GM18868 (cell line): ENCODE results near the gene ARHGEF4.
"Not testable (repeated sequence)": the region's sequence is repeated elsewhere in the genome, so short reads cannot be mapped to it uniquely, and the experiment has no call there.

ENCODE experiments used
- ATAC-seq: cut with Tn5 transposase; IDR thresholded peaks from one replicate; pipeline ENCODE4 v1.9.1; 2021; ENCODE audit warnings: mild to moderate bottlenecking, moderate library complexity; ENCODE audit not compliant: unreplicated experiment

ARHGEF4 gene

DNA sequence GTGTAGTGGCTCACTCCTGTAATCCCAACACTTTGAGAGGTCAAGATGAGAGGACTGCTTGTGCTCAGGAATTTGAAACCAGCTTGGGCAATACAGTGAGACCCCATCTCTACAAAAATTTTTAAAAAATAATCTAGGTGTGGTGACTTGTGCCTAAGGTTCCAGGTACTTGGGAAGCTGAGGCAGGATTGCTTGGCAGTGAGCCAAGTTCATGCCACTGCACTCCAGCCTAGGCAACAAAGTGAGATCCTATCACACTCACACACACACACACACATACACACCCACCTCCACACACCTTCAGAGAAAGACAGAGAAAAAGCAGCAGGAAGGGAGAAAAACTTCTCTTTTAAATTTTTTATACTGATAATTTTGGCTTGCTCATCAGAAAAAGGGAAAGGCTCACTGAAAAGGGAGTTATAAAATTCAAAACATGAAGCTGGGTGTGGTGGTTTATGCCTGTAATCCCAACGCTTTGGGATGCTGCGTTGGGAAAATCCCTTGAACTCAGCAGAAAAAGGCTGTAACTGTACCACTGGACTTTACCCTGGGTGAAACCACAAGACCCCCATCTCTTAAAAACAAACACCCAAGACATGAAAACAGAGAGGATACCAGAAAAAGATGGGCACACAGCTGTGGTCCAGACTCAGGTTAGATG lies 230.9 kb downstream of the ARHGEF4 start:
- ATAC-seq: no peak

- ATAC-seq: not testable (repeated sequence)
These were observed 231.5 kb downstream of the ARHGEF4 start for GRCh38 chr2:131068172-131068571.

GRCh38 chr2:131075578-131075977 lies 238.9 kb downstream of the ARHGEF4 start:
- not testable (repeated sequence) for ATAC-seq

- ATAC-seq: no peak
These were observed 240.0 kb downstream of the ARHGEF4 start for GRCh38 chr2:131076707-131077106.

DNA sequence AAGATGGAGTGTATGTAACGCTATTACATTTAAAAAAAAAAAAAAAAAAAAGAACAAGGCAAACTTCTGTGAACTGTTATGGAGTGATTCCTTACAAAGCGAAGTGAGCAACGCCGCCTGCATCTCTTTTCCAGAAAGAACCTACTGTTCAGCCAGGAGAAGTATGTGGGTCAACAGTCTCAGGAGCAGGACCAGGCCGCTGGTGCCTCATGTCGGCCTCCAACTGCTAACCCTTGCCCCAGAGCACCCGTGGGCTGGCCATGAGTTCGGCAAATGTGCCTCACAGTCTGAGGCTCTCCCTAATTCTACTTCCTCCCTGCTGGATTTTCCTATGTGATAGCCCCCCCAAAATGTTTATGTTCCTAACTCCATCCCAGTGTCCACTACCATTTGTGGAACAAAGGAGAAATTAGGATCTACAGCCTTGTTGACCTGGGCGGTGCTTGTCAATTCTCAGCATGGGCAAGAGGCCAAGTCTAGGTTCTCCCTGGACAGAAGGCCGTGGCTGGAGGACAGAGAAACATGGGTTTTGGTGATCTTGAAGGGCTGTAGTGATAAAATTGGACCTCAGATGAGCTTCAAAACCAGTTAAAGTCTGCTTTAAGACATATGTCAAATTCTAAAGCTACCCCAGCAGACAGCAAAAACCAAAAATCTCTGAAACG lies 240.6 kb downstream of the ARHGEF4 start:
- ATAC-seq: no peak

DNA sequence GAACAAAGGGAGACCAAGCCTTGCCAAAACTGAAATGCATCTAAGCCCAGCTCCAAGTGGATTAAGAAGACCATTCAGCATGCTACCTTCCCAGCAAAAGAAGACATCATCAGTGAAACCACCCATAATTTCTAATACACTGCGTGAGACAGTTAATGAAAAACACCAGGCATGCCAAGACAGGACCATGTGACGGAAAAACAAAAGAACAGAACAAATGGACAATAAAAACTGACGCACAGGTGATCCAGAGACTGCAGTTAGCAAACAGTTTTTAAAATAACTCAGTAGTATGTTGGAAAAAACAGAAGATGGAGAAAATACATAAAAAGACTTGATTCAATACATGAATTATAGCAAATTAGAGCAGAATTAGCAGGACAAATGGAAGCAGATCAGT lies 241.3 kb downstream of the ARHGEF4 start:
- ATAC-seq: no peak

DNA sequence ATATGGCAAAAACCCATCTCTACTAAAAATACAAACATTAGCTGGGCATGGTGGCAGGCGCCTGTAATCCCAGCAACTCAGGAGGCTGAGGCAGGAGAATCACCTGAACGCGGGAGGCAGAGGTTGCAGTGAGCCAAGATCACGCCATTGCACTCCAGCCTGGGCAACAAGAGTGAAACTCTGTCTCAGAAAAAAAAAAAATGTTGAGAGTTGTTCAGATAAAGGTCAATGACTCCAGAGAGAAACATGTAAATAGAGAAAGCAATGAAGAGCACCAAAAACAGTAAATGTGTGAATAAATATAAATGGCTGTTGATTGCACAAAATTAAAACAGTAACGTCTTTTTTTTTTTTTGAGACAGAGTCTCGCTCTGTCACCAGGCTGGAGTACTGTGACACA lies 243.2 kb downstream of the ARHGEF4 start:
- ATAC-seq: not testable (repeated sequence)

DNA sequence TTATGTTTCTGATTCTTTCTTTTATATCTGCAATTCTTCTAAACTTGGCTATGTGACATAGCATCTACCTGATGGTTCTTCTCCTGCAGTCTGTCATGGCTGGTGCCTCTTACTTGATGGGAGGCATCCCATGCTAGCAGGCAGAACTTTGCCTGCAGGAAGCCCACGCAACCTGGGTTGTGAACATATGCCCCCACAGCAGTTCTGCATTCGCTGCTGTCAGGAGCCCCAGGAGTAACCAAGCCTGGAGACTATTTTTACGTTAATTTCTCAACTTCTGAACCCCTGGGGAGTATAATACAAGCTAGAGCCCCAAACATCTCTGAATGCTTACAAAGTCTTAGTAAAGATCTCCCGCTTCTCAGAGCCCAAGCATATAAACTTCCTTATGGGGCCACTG lies 244.5 kb downstream of the ARHGEF4 start:
- no peak for ATAC-seq

DNA sequence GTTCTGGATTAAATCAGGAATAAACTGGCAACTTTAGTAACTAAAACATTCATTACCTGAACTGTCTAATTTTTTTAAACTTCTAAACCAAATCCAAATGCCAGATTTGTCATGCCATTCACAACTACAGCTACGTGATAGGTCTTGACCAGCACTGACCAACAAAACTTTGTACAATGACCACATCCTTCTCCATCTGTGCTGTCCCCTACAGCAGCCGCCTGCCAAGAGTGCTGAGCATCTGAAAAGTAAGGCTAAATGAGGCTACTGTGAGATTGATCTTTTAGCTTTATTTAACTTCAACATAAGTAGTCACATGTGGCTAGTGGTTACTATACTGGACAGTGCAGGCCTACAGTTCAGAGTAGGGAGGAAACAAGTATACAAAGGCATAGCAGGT lies 248.9 kb downstream of the ARHGEF4 start:
- ATAC-seq: no peak

- no peak for ATAC-seq
These were observed 255.8 kb downstream of the ARHGEF4 start for GRCh38 chr2:131092458-131093005.

DNA sequence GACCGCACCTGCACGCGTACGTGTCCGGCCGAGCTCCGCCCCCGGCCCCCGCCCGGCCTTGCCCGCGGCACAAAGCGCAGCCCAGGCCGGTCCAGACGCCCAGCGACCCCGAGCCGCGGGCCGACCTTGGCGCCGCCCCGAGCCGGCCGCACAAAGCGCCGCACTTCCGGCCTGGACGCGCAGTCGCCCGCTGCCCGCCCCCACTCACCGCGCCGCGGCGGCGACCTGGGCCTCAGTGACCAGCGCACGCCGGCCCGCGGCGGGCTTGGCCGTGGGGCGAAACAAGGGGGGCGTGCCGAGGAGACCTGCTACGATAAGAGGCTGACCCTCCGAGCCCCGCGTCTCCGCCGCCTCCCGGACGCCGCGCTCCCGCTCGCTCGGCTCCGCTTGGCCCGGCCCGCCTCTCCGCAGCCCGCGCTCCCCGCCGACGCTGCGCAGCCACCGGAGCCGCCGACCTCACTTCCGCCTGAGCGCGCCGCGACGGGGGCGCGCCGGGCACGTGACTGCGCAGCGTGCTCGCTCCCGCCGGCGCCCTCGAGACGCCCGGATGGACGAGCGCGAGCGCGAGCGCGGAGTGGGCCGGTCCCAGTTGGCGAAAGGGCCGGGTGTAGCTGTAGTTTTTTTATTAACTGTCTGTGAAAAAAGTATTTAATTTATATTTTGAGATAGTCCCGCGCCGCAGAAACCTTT lies 256.4 kb downstream of the ARHGEF4 start, which contains the start of gene FAM168B:
TSS of gene FAM168B (minus strand) at position 455 of the 690 bp plus-strand sequence. CDS start 10,814 bp downstream, outside the sequence.
- ATAC-seq: peak; percentile 82

GRCh38 chr2:131093696-131094462 lies 257.2 kb downstream of the ARHGEF4 start:
- peak; percentile 75 for ATAC-seq

DNA sequence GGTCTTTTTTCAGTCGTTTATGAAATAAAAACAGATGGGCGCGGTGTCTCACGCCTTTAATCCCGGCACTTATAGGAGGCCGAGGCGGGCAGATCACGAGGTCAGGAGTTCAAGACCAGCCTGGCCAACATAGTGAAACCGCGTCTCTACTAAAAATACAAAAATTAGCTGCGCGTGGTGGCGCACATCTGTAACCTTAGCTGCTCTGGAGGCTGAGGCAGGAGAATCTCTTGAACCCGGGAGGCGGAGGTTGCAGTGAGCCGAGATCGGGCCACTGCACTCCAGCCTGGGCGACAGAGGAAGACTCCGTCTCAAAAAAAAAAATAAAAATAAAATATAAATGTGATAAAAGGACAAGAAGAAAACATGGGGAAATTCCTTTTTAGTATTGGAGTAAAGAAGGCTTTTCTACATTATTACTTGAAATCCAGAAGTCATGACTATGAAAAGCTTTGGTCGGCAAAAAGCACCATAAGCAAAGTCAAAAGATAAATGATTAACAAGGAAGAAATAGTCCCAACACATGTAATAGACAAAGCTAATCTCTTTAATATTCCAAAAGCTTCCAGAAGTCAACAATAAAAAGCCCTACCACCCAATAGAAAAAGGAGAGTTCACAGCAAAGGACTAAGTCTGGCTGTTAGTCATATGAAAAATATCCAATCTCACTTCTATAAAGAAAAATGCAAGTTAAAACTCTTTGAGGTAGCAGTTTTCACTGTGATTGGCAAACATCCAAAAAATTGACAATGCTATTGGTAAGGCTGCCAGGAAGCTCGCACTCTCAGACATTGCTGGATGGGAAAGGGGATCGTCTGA lies 258.0 kb downstream of the ARHGEF4 start:
- ATAC-seq: no peak
